NCI-H748 treated with DMSO at 0.1 percent for 48 hours (cell line): ENCODE measurements around the gene HS3ST3A1.

ENCODE experiments used
- DNase-seq: peaks from one replicate; lab custom pipeline; 2025; lab: John Stamatoyannopoulos, UW

Gene HS3ST3A1

GRCh38 chr17:13491916-13492736 is 109.6 kb downstream of the HS3ST3A1 start:
- DNase-seq = no peak

DNA sequence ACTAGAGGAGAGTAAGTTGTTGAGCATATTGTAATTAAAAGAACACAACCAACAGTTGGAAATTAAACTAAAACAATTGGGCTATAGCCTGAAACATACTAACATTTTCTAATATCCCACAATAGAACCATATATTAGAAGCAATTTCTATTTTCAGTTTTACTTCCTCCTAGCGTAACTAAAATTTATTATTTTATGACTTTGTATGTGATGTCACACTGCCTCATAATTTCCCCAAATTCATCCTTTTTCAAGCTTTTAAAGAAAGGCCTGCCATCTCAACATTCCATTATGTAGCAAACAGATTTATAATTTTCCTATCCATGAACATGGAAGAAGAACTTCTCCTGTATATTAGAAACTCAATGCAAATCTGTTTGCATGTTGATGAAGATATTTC is 110.2 kb downstream of the HS3ST3A1 start:
- DNase-seq = no peak

- no peak for DNase-seq
Observed at GRCh38 chr17:13490906-13491482, 110.7 kb downstream of the HS3ST3A1 start.

DNA sequence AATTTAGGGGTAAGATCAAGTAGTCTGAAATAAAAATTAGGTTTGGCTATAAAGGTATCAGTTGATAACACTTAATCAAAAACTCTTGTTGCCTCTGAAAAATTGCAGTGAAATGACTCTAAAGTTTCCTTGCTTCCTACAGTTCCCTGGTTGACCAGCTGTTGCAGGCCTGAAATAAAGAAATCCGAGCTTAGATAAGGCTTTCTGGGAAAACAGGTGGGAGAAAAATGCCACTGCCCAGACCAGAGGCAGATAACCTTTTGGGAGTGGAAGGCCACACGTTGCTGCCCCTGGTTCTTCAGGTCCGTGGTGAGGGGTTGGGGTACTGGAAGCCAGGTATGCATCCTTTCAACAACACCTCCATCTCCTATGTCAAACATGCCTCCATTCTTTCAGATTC is 111.3 kb downstream of the HS3ST3A1 start:
- DNase-seq = no peak

GRCh38 chr17:13485327-13485726 is 116.4 kb downstream of the HS3ST3A1 start:
- DNase-seq = no peak

GRCh38 chr17:13484020-13484419 is 117.7 kb downstream of the HS3ST3A1 start:
- no peak for DNase-seq

- DNase-seq = no peak
Observed at GRCh38 chr17:13480877-13481276, 120.9 kb downstream of the HS3ST3A1 start.

DNA sequence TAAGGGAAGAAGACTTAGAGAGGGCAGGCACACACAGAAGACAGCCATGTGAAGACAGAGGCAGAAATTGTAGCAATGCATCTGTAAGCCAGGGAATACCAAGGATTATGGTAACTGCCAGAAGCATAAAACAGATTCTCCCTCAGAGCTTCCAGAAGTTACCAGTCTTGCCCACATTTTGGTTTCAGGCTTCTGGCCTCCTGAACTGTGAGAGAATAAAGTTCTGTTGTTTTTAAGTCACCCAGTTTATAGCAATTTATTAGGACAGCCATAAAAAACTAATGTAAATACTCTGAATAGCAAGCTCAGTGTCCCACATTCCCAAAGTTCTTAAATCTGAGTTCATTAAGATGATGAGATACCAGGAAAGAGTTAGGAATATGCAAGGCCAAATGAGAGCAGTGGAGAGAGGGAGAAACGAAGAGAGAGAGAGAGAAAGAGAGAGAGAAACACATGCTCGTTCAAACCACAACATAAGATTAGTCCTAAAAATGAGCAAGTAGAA is 123.4 kb downstream of the HS3ST3A1 start:
- no peak for DNase-seq

GRCh38 chr17:13477180-13477611 is 124.5 kb downstream of the HS3ST3A1 start:
- no peak for DNase-seq

DNA sequence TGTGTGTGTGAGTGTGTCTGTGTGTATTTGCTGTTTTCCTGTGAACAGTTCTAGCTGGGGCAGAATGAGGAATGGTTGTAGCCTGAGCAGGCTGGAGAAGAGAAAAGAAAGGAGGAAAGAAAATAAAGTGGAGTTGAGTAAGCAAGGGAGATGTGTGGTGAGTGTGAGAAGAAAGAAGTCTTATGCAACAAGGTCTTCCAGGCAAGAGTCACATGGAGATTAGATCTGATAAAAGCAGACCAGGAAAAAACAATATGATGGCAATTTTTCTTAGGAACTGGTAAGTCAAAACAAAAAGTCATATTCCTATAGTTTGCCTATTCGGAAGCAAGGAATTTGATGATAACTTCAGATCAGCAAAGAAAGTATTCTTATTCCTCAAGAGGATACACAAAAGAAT is 125.0 kb downstream of the HS3ST3A1 start:
- no peak for DNase-seq

DNA sequence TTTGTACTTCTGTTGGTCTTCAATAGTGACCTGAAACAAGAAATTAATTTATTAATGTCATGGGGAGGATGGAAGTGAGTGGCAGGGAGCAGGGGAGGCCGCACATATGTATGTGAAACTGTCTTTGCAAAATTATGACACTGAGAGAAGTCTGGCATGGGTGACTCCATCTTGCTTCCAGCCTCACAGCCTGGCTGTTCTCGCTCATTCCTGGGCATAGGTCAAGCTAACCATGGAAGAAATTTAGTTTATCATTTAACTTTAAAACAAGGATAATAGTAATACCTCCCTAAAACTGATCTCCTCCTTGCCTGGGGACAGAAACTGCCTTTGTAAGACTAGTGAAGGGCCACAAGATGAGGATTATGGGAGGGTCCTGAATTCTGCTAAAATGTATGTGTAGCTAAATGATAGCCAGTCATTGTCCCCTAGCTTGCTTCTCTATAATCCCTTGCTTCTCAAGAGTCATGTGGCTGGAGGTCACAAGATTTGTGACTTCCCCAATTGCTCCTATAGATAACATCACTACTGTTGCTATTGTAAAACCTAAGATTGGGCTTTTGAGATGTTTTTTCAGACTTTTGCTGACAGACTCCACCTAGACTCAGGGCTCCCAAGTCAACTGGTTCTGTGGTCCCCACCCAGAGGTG is 126.0 kb downstream of the HS3ST3A1 start:
- no peak for DNase-seq

DNA sequence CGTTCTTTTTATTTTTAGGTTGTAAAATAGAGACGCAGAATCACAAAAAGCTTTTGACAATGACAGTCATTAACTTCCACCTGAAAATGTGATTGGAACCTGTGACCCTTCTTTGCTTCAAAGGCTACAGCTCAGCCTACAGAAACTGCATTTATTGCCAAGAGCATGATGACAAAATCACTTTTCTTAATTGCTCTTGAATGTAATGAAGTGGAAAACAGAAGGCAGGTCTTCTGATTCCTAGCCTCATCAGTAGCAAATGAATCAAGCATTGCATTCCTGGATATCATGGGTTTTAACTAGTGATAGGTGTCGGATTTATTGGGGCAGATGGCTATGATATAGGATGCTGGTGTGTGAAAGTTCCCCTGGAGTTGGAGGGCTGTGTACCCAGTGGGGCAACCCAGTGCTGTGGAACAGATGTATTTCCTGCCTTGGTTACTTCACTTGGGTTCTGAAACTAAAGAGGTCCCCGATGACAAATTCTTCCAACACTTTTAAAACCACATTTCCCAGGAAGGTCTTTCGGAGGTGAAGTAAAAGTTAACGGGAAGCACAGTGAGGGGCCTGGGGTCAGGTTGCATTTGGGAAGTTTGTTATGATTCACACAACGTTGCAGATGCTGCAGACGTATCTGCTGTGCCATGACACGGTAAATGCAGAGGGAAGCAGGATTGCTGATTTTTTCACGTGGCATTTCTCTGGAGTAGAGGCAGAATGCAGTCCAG is 127.5 kb downstream of the HS3ST3A1 start:
- no peak for DNase-seq

- DNase-seq = no peak
Observed at GRCh38 chr17:13465678-13466077, 136.1 kb downstream of the HS3ST3A1 start.

DNA sequence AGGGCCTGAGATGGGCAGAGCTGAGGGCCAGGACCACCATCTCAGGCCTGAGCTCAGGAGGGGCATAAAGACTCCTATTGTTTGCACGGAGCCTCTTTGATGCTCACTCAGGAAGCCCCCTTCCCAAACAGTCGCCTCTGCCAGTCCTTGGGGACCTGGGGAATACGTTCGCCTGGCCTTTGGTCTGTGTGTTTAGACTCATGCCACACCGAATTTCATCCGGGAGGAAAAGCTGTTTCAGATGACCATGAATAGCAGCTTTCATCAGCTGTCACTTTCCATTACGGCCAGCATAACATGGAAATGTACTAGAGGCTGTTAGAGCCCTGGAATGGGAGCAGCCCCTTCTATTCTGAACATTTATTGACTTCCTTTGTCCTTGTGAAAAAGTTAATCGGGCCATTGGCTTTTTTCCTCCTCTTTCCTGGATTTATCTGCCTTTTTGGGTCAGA is 139.0 kb downstream of the HS3ST3A1 start:
- DNase-seq = no peak

DNA sequence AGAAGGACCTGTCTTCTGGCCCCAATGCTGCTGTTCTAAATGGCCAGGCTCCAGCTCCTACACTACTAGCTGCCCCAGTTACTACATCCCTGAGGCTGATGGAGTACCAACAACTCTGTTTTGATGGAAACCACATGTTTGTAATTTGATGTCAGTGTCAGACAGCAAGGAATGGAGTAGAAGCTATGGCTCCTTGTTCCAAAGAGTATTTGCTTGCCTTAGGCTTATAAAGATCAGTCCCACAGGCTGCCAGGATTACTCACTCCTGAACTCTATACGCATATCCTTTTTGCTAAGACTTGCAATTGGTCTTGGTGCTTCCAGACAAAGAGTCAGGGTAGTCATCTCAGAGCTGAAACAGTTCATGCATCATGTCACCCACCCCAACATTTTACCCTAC is 139.6 kb downstream of the HS3ST3A1 start:
- DNase-seq = no peak

GRCh38 chr17:13460261-13461000 is 141.3 kb downstream of the HS3ST3A1 start:
- DNase-seq = no peak

- no peak for DNase-seq
Observed at GRCh38 chr17:13457783-13458182, 143.9 kb downstream of the HS3ST3A1 start.
